ENCODE measurements around the gene CREG2. TPM values are rescaled to one million over a fixed set of nuclear protein-coding genes. Genes with fewer than 3 reads are reported as not detected.

Gene CREG2
- total RNA-seq, 1 experiment from 2014 or later, result 0.21 TPM

GRCh38 chr2:101362316-101362715 lies 25.0 kb downstream of the CREG2 start:
- POLR2A ChIA-PET, result interaction anchor here (0.6 kb wide), 1 partner anchor 397 kb away, joined by 11 read pairs; no protein-coding TSS in a partner anchor
- in situ Hi-C loops (cut with HindIII; ENCODE audit: low pct_unique_long_range_greater_than_20kb, low sequenced_read_pairs), result no loop called here

GRCh38 chr2:101361522-101361921 lies 25.8 kb downstream of the CREG2 start:
- Histone ChIP-seq H3K36me3 (ENCODE audit: control insufficient read depth, insufficient read depth, low read length) (no peaks in the 10 kb centered on the region), H3K27me3 (ENCODE audit: control insufficient read depth, insufficient read depth, low read length) (0 out of 2 replicates have a peak, but pooled peaks cover 3% of the 10 kb centered on the region), H3K4me1 (ENCODE audit: control insufficient read depth, insufficient read depth, low read length) (no peaks in the 10 kb centered on the region), H3K9me3 (ENCODE audit: control insufficient read depth, insufficient read depth, low read depth, low read length) (no peaks in the 10 kb centered on the region), H3K4me3 (ENCODE audit: low read depth in 2 of 2, low read length in 2 of 2) (no peak overlapping the region), H3K27ac (ENCODE audit: low read length) (no peak overlapping the region)
- TF ChIP-seq SIN3A (IDR thresholded peaks at IDR 0.05; ENCODE audit: borderline replicate concordance, insufficient read depth, low read depth, low read length), result no peak
- no peak for TF ChIP-seq CTCF (IDR thresholded peaks at IDR 0.05)
- TF ChIP-seq TCF7L2 (IDR thresholded peaks at IDR 0.05; ENCODE audit: low read depth, low read length), result no peak
- TF ChIP-seq POLR2AphosphoS5 (IDR thresholded peaks at IDR 0.05; ENCODE audit: low read depth, low read length), result no peak
- TF ChIP-seq REST (IDR thresholded peaks at IDR 0.05; ENCODE audit: insufficient read depth in 1 of 2, low read depth in 2 of 2, low read length in 1 of 2), result no peak
- ChIA-PET POLR2A (no interaction called here), CTCF (no interaction called here)
- intact Hi-C loops (cut with micrococcal nuclease; ENCODE audit: unreplicated experiment), result no loop called here
- no peak for DNase-seq (ENCODE audit: low read depth, low spot score)
- in situ Hi-C loops (cut with HindIII; ENCODE audit: low pct_unique_long_range_greater_than_20kb, low sequenced_read_pairs), result no loop called here
- no peak for ATAC-seq
- no TSS peak for BruUV-seq (replicated peaks)

More at GRCh38 chr2:101362316-101362715, 25.0 kb downstream of the CREG2 start:
- Histone ChIP-seq H3K4me3 (ENCODE audit: low read depth in 2 of 2, low read length in 2 of 2) (no peak overlapping the region), H3K4me1 (ENCODE audit: control insufficient read depth, insufficient read depth, low read length) (no peaks in the 10 kb centered on the region), H3K27ac (ENCODE audit: low read length) (no peak overlapping the region), H3K9me3 (ENCODE audit: control insufficient read depth, insufficient read depth, low read depth, low read length) (no peaks in the 10 kb centered on the region), H3K36me3 (ENCODE audit: control insufficient read depth, insufficient read depth, low read length) (no peaks in the 10 kb centered on the region), H3K27me3 (ENCODE audit: control insufficient read depth, insufficient read depth, low read length) (0 out of 2 replicates have a peak, but pooled peaks cover 3% of the 10 kb centered on the region)
- no peak for ATAC-seq
- TF ChIP-seq REST (IDR thresholded peaks at IDR 0.05; ENCODE audit: insufficient read depth in 1 of 2, low read depth in 2 of 2, low read length in 1 of 2) (no peak), TCF7L2 (IDR thresholded peaks at IDR 0.05; ENCODE audit: low read depth, low read length) (no peak), SIN3A (IDR thresholded peaks at IDR 0.05; ENCODE audit: borderline replicate concordance, insufficient read depth, low read depth, low read length) (no peak), POLR2AphosphoS5 (IDR thresholded peaks at IDR 0.05; ENCODE audit: low read depth, low read length) (no peak), CTCF (IDR thresholded peaks at IDR 0.05) (no peak)
- no TSS peak for BruUV-seq (replicated peaks)
- no peak for DNase-seq (ENCODE audit: low read depth, low spot score)
- CTCF ChIA-PET, result no interaction called here
- intact Hi-C loops (cut with micrococcal nuclease; ENCODE audit: unreplicated experiment), result no loop called here
